Coronary artery (tissue), 2 donors: Measurements from ENCODE around the gene ZFP1.

Source experiments
- DNase-seq: peaks from one replicate; pipeline ENCODE4 v3.0.0-alpha.2; 2017; ENCODE audit warnings: low spot score
- H3K27ac ChIP-seq, 2 donors: fragments of 200-600 bp; sonication (generic); one replicate each; pipeline ENCODE4 v1.5.1; 2016 to 2019
- H3K4me3 ChIP-seq: fragments of 200-600 bp; sonication (generic); 2 replicates; pipeline ENCODE4 v1.5.1; 2016; ENCODE audit warnings: mild to moderate bottlenecking, moderate library complexity
- CTCF ChIP-seq: fragments of 200-600 bp; sonication (generic); IDR thresholded peaks from one replicate; pipeline ENCODE4 v1.5.1; 2019; ENCODE audit warnings: antibody characterized with exemption

The ZFP1 gene

GRCh38 chr16:75216576-75216975, 68.3 kb downstream of the ZFP1 start:
- Histone ChIP-seq H3K4me3 (no peak overlapping the region), H3K27ac (no peak overlapping the region)
- no peak for DNase-seq
- no peak for TF ChIP-seq CTCF

- DNase-seq, result no peak
- no peak overlapping the region for H3K27ac ChIP-seq
- TF ChIP-seq CTCF, result no peak
These were observed 69.1 kb downstream of the ZFP1 start for GRCh38 chr16:75217389-75217851.

GRCh38 chr16:75218256-75219076, 70.1 kb downstream of the ZFP1 start, which contains the start of gene CTRB1:
CTRB1 (plus strand) TSS chr16:75218988; CDS start chr16:75219008, 20 bp downstream.
- no peak within 1 kb of the TSS for H3K4me3 ChIP-seq
- TF ChIP-seq CTCF, result no peak
- no peak within 1 kb of the TSS for H3K27ac ChIP-seq
- no peak for DNase-seq

More at GRCh38 chr16:75217389-75217851, 69.1 kb downstream of the ZFP1 start:
- no peak overlapping the region for H3K4me3 ChIP-seq

GRCh38 chr16:75219088-75219487, 70.8 kb downstream of the ZFP1 start:
- no peak for DNase-seq
- no peak for TF ChIP-seq CTCF
- H3K4me3 ChIP-seq, result no peak overlapping the region

GRCh38 chr16:75219838-75220237, 71.5 kb downstream of the ZFP1 start:
- no peak overlapping the region for H3K4me3 ChIP-seq
- H3K27ac ChIP-seq, result no peak overlapping the region
- DNase-seq, result no peak
- TF ChIP-seq CTCF, result no peak

More at GRCh38 chr16:75219088-75219487, 70.8 kb downstream of the ZFP1 start:
- no peak overlapping the region for H3K27ac ChIP-seq
